HG03342 (cell line): Measurements from ENCODE around the gene GRIK4.

Experiments used
- ATAC-seq: cut with Tn5 transposase; IDR thresholded peaks from one replicate; pipeline ENCODE4 v1.9.1; 2021; ENCODE audit warnings: mild to moderate bottlenecking, moderate library complexity; ENCODE audit not compliant: unreplicated experiment

Gene GRIK4

DNA sequence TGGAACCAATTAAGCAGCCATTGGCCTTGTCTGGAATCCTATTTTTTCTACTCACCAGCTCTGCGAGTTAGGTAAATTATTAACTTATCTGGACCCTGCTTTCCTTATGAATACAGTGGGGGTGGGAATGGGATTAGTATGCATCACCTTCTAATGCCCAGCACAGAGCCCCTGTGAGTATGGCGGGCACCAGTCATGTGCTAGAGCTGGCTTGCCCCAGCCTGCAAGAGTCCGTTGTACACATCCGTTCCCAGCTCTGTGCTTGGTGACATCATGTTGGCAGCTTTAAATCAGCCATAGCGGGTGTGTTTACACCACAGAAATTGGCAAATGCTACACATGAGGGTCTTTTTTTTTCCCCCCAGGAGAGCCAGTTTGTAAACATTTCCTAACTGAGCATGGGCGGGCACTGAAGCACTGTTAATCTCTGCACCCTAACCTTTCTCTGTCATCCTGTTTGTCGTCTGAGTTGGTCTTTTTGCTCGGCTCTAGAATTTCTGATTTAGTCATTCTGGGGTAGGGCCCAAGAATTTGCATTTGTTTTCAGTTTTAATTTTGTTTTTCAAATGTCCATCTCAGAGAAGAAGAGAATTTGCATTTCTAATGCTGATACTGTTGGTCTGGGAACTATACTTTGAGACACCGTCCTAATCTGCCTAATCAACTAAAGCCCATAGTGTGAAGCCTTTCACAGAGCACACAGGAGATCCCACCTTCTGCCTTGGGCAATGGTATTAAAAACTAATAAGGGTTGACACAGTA, 382.1 kb downstream of the GRIK4 start:
- ATAC-seq, result peak; percentile 81

DNA sequence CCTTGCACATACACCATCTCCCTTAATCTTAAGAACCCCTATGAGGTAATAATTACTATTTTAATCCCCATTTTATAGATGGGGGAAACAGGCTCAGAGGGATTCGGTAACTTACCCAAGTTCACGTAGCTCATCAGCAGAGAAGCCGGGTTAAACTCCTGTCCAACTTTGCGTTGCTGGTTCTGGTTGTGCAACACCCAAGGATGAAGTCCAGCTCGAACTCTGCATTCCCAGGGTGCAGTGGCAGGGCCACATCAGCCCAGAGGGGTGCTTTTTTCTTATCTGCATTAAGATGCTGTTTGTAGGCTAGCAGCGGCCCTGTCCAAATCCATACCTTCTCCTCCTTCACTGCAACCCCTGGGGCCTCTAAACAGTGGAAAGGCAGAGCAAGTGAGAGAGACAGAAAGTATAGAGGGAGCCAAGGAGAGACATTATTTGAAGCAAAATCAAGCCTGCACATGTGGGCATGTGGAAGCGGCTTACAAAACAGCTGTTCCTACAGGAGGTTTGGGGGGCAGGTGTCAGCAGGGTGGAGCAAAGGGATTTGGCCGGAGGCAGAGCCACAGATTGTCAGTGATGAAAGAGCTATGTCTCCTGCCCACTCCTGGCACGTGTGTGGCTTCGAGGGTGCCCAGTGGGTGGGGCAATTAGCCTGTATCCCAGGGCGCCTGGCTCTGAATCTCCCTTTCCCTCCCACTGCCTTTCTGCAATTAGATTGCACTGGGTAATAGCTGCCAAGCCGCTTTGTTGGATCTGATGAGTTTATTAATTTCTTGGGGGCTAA, 382.8 kb downstream of the GRIK4 start:
- no peak for ATAC-seq

DNA sequence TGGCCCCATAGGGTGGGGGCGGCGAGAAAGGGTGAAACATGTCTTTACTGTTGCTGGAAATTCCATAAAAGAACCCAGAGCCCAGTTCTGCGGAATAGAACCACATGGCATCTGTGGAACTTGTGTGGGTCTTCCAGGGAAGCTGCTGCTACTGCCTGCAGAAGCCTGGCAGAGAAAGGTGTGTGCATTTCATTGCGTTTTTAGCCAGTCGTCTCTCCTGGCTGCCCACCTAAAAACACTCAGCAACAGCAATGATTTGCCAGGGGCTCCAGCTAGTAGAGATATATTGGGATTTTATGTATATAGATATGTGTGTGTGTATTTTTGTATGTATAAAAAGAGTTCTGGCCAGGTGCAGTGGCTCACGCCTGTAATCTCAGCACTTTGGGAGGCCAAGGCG, 385.1 kb downstream of the GRIK4 start:
- ATAC-seq, result no peak

GRCh38 chr11:120898568-120898967, 387.0 kb downstream of the GRIK4 start:
- no peak for ATAC-seq

DNA sequence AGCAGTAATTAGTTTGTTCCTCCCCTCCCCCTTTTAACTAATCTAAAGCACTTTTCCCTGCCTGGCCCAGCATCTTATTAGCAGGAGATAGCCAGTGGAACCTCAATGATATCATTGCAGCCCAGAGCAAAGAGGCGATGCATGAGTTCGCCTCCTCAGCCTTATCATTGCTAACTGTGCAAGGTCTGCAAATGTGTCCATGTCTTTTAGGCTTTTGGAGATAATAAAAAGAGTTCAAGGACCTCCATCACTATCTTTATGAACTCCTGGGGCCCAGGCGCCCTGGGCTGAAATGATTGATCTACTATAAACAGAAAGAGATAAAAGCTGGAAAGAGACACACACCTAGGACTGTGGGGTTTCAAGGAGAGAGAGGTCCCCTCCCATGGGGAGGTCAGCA, 388.2 kb downstream of the GRIK4 start:
- no peak for ATAC-seq

GRCh38 chr11:120900643-120901042, 389.1 kb downstream of the GRIK4 start:
- no peak for ATAC-seq

- ATAC-seq, result no peak
These were observed 392.1 kb downstream of the GRIK4 start for GRCh38 chr11:120903686-120904085.

- no peak for ATAC-seq
These were observed 392.6 kb downstream of the GRIK4 start for GRCh38 chr11:120904116-120904515.

- no peak for ATAC-seq
These were observed 395.2 kb downstream of the GRIK4 start for GRCh38 chr11:120906766-120907165.

- ATAC-seq, result no peak
These were observed 396.4 kb downstream of the GRIK4 start for GRCh38 chr11:120907971-120908370.

DNA sequence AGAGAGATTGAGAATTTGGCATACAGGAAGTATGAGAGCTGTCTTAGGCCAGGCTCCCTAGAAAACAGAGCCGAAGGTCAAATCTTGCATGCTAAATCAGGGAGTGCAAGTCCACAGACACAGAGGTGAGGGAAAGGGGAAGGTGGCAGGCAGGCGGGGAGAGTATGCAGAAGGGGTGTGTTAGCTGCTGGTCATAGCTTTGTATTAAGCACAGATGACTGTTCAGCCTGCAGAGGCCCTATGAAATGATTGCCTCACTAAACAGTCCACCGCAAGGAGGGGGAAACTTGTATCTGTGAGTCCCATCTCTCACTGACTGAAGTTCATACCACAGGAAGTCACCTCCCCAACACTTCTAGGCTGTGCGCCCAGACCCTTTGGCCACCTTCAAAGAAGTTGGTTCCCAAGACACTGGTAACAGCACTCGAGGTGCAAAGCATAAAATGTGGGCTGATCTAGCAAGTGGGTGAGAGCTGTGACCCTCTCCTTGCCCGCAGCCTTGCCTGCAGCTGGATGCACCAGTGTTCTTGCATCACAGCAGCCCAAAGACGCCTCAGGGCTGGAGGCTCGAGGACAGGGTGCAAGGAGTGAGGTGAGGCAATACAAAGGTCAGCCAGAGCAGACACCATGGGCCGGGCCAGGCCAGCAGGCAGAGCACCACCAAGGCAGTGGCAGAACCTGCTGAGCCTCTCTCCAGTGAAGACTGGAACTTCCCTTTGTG, 397.1 kb downstream of the GRIK4 start:
- ATAC-seq, result peak; percentile 38

- ATAC-seq, result no peak
These were observed 398.3 kb downstream of the GRIK4 start for GRCh38 chr11:120909676-120910416.

DNA sequence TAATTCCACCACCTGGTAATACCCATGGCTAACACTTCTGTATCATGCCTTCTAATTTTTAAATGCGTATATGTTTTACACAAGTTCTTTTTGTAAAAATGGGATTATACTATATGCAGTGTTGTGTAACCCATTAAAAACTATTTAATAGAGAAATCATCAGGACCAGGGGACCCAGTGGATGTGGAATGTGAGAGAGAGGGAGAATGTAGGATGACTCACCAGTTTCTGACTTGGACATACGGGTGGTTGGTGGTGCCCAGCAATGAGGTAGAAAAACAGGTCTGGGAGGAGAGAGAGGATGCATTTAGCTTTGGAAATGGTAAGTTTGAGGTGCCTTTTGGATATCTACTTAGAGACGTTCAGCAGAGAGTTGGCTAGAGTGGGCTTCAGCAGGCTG, 400.4 kb downstream of the GRIK4 start:
- no peak for ATAC-seq

DNA sequence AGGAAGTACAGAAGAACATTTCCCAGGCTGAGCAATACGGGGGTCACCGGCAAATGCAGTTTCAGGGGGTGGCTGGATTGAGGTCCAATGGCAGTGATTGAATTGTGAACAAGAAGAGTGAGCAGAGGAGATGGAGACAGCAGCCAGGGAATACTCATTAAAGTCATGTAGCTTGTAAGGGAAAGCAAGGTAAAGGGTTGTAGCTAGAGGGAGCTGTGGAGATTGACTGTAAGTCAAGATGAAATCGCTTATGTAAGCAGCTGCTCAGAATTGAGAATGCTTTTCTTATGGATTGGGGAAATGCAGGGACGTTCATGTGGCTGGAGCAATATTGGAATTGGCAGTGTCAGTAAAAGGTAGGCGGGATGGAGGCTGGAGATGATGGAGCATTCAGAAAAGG, 401.0 kb downstream of the GRIK4 start:
- no peak for ATAC-seq

DNA sequence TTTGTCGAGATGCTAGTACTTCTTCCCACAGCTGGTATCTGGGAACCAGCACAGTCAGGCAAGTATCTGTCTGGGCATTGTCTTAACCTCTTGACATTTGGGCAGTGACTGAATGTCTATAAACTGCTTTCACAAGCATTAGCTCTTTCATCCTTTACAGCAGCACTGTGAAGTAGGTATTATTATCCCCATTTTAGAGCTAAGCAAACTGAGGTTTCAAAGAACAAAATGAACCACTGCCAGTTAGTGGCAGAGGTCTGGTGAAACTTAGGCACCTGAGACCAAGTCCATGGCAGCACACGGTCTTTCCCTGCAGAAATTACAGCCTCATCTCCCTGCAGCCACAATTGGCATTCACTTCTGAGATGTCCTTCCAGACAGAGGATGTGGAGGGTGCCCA, 401.4 kb downstream of the GRIK4 start:
- no peak for ATAC-seq

DNA sequence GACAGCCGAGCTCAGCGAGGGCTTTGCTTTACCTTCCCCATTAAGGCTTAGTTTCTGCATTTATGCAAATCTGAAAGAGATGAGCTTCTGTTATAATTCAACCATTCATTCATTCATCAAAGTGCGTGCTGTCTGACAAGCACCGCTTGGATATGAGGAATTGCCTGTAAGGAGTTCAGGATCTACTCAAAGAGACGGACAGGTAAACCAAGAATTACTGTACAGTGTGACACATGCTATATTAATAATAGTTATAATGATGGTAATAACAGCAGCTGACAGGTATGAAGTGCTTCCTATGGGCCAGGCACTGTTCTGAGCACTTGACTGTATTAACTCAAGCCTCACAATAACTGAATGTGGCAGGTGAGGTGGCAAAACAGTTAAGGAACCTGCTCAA, 402.5 kb downstream of the GRIK4 start:
- ATAC-seq, result no peak

- no peak for ATAC-seq
These were observed 403.1 kb downstream of the GRIK4 start for GRCh38 chr11:120914601-120915000.

GRCh38 chr11:120917559-120918239, 406.2 kb downstream of the GRIK4 start:
- peak; percentile 29 for ATAC-seq

- ATAC-seq, result peak; percentile 63
These were observed 406.7 kb downstream of the GRIK4 start for GRCh38 chr11:120918257-120918656.

DNA sequence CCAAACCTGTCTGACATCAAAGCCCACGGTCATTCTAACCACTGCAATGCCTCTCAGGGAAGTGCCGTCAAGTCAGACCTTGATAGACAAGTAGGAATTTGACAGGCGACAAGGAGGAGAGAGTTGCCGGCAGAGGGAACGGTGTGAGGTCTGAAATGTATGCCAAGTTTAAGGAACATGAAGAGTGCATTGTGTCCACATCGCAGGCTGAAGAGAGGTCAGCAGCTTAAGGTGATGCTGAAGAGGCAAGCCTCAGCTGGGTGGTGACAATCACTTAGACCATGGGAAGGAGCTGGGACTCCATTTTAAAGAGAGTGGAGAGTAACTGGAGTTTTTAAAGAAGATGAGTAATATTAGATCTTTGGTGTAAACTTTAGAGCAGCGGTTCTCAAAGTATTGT, 407.5 kb downstream of the GRIK4 start:
- ATAC-seq, result no peak
